PFSK-1 (cell line): ENCODE measurements around the gene CPN1.

ENCODE experiments used
- FOXP2 ChIP-seq: optimal IDR thresholded peaks from 2 replicates; pipeline ENCODE3; 2011; ENCODE audit warnings: borderline replicate concordance, control low read depth, inconsistent platforms; ENCODE audit not compliant: insufficient read depth; ENCODE audit errors: extremely low read length, extremely low read depth
- POLR2AphosphoS5 ChIP-seq: IDR thresholded peaks from 2 replicates; pipeline ENCODE4 v1.6.1; 2012; ENCODE audit warnings: low read depth, mild to moderate bottlenecking, control low read depth, low read length, moderate library complexity
- SIN3A ChIP-seq: IDR thresholded peaks from 2 replicates; pipeline ENCODE4 v1.6.1; 2012; ENCODE audit warnings: mild to moderate bottlenecking, low read length, moderate library complexity, borderline replicate concordance; ENCODE audit not compliant: insufficient read depth
- TAF1 ChIP-seq: IDR thresholded peaks from 2 replicates; pipeline ENCODE4 v1.6.1; 2012; ENCODE audit warnings: low read length, control low read depth, borderline replicate concordance; ENCODE audit not compliant: insufficient read depth
- TF ChIP-seq, protein P1 (sequence below), 2 experiments: IDR thresholded peaks; 2 replicates each; pipeline versions ENCODE4 v1.6.1 to v1.8.0; 2011 to 2012; ENCODE audit warnings: low read depth in 2 of 2, low read length in 2 of 2, control low read depth in 1 of 2, inconsistent platforms in 1 of 2, mild to moderate bottlenecking in 1 of 2, moderate library complexity in 1 of 2; ENCODE audit not compliant: insufficient read depth in 1 of 2

DNA sequence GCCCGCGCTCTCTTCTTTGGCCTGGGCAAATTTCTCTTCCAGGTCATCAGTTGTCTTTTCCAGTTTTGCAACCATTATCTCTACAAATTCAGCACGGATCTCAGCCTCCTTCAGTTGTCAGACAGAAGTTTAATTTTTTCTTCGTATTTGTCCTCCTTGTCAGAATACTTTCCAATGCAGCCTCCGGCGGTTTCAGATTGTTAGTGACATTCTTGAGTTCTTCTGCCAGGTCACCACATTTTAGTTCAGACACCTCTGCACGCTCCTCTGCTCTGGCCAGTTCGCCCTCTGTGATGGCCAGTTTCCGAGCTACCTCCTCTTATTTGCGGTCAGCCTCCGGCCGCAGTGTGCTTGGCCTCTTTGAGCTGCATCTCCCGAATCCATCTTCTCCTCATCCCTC lies 32.8 kb upstream of the CPN1 start:
- TF ChIP-seq TAF1 (no peak), POLR2AphosphoS5 (no peak), SIN3A (no peak), FOXP2 (no peak)
- TF ChIP-seq, protein P1, sequence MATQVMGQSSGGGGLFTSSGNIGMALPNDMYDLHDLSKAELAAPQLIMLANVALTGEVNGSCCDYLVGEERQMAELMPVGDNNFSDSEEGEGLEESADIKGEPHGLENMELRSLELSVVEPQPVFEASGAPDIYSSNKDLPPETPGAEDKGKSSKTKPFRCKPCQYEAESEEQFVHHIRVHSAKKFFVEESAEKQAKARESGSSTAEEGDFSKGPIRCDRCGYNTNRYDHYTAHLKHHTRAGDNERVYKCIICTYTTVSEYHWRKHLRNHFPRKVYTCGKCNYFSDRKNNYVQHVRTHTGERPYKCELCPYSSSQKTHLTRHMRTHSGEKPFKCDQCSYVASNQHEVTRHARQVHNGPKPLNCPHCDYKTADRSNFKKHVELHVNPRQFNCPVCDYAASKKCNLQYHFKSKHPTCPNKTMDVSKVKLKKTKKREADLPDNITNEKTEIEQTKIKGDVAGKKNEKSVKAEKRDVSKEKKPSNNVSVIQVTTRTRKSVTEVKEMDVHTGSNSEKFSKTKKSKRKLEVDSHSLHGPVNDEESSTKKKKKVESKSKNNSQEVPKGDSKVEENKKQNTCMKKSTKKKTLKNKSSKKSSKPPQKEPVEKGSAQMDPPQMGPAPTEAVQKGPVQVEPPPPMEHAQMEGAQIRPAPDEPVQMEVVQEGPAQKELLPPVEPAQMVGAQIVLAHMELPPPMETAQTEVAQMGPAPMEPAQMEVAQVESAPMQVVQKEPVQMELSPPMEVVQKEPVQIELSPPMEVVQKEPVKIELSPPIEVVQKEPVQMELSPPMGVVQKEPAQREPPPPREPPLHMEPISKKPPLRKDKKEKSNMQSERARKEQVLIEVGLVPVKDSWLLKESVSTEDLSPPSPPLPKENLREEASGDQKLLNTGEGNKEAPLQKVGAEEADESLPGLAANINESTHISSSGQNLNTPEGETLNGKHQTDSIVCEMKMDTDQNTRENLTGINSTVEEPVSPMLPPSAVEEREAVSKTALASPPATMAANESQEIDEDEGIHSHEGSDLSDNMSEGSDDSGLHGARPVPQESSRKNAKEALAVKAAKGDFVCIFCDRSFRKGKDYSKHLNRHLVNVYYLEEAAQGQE (IDR thresholded peaks at IDR 0.05; ENCODE audit: insufficient read depth in 1 of 2, low read depth in 2 of 2, low read length in 2 of 2): no peak
